Mesendoderm (in vitro differentiated cells): Measurements from ENCODE around the gene ZFYVE27.

Source experiments
- DNase-seq: peaks from one replicate; pipeline ENCODE4 v3.0.0; 2013
- H2AK5ac ChIP-seq: 2 replicates; pipeline ENCODE4 v1.6.1; 2013; ENCODE audit warnings: low read length, inconsistent platforms
- H2BK120ac ChIP-seq: 2 replicates; pipeline ENCODE4 v1.6.1; 2013; ENCODE audit warnings: low read depth, mild to moderate bottlenecking, low read length, moderate library complexity, mixed read lengths
- H2BK15ac ChIP-seq: replicated peaks from 2 replicates; pipeline ENCODE4 v1.6.1; 2013; ENCODE audit warnings: low read depth, mild to moderate bottlenecking, moderate library complexity
- H2BK5ac ChIP-seq: 2 replicates; pipeline ENCODE4 v1.6.1; 2013; ENCODE audit warnings: low read length, inconsistent platforms
- H3K18ac ChIP-seq: 2 replicates; pipeline ENCODE4 v1.6.1; 2013; ENCODE audit warnings: mild to moderate bottlenecking, low read length, mixed read lengths
- H3K23ac ChIP-seq: one replicate; pipeline ENCODE4 v1.6.1; 2013; ENCODE audit warnings: low read length
- H3K27ac ChIP-seq: 2 replicates; pipeline ENCODE4 v1.5.1; 2013; ENCODE audit warnings: low read depth, mild to moderate bottlenecking, inconsistent platforms, low read length, moderate library complexity
- H3K27me3 ChIP-seq: 2 replicates; pipeline ENCODE4 v1.6.1; 2013; ENCODE audit warnings: low read length, control low read depth, mild to moderate bottlenecking, inconsistent platforms; ENCODE audit not compliant: insufficient read depth, poor library complexity
- H3K36me3 ChIP-seq: 2 replicates; pipeline ENCODE4 v1.6.1; 2013; ENCODE audit warnings: low read length, inconsistent platforms; ENCODE audit not compliant: control insufficient read depth, insufficient read depth
- H3K4ac ChIP-seq: one replicate; pipeline ENCODE4 v1.6.1; 2013; ENCODE audit warnings: low read depth, mild to moderate bottlenecking, low read length, moderate library complexity
- H3K4me1 ChIP-seq: 2 replicates; pipeline ENCODE4 v1.6.1; 2013; ENCODE audit warnings: low read depth, low read length, inconsistent platforms; ENCODE audit not compliant: control insufficient read depth
- H3K4me2 ChIP-seq: 2 replicates; pipeline ENCODE4 v1.6.1; 2013; ENCODE audit warnings: low read length
- H3K4me3 ChIP-seq: 2 replicates; pipeline ENCODE4 v1.5.1; 2013; ENCODE audit warnings: mild to moderate bottlenecking, low read length
- H3K56ac ChIP-seq: one replicate; pipeline ENCODE4 v1.6.1; 2013; ENCODE audit warnings: low read length
- H3K79me1 ChIP-seq: 2 replicates; pipeline ENCODE4 v1.6.1; 2013; ENCODE audit warnings: low read length, inconsistent platforms
- H3K79me2 ChIP-seq: 2 replicates; pipeline ENCODE4 v1.6.1; 2013; ENCODE audit warnings: mild to moderate bottlenecking, low read length; ENCODE audit not compliant: control insufficient read depth, insufficient read depth
- H3K9ac ChIP-seq: 2 replicates; pipeline ENCODE4 v1.6.1; 2013; ENCODE audit warnings: low read length, inconsistent platforms
- H4K5ac ChIP-seq: one replicate; pipeline ENCODE4 v1.6.1; 2013; ENCODE audit warnings: low read length
- H4K8ac ChIP-seq: one replicate; pipeline ENCODE4 v1.6.1; 2013; ENCODE audit warnings: low read depth, mild to moderate bottlenecking, control low read depth, low read length, moderate library complexity
- WGBS: extraction: QIAGEN DNeasy Blood & Tissue Kit; methylation state at CpG from one replicate; pipeline ENCODE4 v1.1.7; 2013; ENCODE audit warnings: low lambda C conversion rate, missing lambda C conversion rate; ENCODE audit not compliant: insufficient coverage; ENCODE audit errors: extremely low coverage; 5-methylcytosine and 5-hydroxymethylcytosine counted together

ZFYVE27 gene

DNA sequence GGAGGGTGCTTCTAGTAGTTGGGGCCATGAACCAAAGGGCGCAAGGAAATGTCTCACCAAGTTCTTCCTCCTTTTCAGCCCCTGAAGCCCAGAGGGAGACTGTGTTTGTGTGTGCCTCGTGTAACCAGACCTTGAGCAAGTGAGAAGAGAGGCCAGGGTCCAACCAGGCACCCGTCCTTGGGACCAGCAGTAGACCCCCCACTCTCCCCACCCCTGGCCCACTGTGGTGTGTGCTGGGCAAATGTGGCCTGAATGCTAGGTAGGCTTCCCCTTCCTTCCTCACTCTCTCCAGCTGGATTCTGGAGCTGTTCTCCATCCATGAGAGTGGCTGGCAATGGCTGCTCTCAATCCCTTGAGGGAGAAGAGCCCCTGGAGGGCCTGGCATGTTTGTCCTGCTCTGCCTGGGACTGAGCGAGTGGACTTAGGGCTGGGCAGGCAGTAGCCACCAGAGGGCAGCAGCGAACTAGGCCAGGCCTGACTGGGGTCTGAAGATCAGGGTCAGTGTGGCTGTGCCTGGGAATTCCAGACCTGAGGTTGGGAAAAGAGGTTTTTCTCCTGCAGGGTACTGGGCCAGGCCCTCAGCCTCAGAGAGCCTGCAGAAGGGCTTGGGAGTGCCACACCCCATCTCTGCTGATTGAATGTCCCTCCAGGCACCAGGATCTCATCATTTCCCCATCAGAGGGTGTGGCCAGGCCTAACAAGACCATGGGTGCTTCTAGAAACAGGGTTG is 22.4 kb downstream of the ZFYVE27 start:
- Histone ChIP-seq H3K18ac (no peak overlapping the region), H2BK15ac (no peak overlapping the region), H3K9ac (no peak overlapping the region), H3K56ac (no peak overlapping the region), H3K4ac (no peak overlapping the region), H3K27ac (no peak overlapping the region), H3K4me3 (no peak overlapping the region), H4K8ac (no peak overlapping the region), H4K5ac (no peak overlapping the region), H3K79me1 (no peaks in the 10 kb centered on the region), H2BK5ac (no peak overlapping the region), H2AK5ac (no peak overlapping the region), H3K79me2 (no peaks in the 10 kb centered on the region), H3K4me1 (no peaks in the 10 kb centered on the region), H3K36me3 (peaks cover 17% of the 10 kb centered on the region), H2BK120ac (no peak overlapping the region), H3K23ac (no peak overlapping the region), H3K4me2 (no peak overlapping the region), H3K27me3 (no peaks in the 10 kb centered on the region)
- WGBS = no CpG with 5 or more reads among the region's 5 CpGs
- DNase-seq = peak; percentile 88

DNA sequence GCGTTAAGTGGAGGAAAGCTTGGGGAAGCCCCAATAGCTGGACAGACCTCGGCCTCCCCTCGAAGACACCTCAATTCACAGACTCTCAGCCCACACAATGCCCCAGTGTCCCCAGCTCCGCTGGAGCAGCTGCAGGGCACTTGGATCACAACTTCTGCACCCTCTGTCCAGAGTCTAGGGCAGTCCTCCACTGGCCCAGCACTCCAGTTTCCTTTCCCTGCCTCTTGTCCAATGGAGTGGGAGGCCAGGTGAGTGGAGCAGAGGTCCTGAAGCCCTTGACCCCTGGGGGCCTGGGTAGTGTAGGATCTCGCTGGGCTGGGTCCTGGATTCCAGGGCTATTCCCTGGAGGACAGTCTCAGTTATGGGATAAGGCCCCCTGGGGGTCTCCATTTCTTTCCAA is 23.0 kb downstream of the ZFYVE27 start:
- Histone ChIP-seq H3K9ac (no peak overlapping the region), H3K23ac (no peak overlapping the region), H3K4me3 (no peak overlapping the region), H4K5ac (no peak overlapping the region), H3K79me2 (no peaks in the 10 kb centered on the region), H4K8ac (no peak overlapping the region), H3K36me3 (peaks cover 12% of the 10 kb centered on the region), H3K4me2 (no peak overlapping the region), H3K27ac (no peak overlapping the region), H3K4me1 (no peaks in the 10 kb centered on the region), H3K18ac (no peak overlapping the region), H2BK120ac (no peak overlapping the region), H2BK15ac (no peak overlapping the region), H2AK5ac (no peak overlapping the region), H3K56ac (no peak overlapping the region), H3K27me3 (no peaks in the 10 kb centered on the region), H2BK5ac (no peak overlapping the region), H3K4ac (no peak overlapping the region), H3K79me1 (no peaks in the 10 kb centered on the region)
- DNase-seq = no peak
- WGBS = no CpG with 5 or more reads among the region's 5 CpGs

DNA sequence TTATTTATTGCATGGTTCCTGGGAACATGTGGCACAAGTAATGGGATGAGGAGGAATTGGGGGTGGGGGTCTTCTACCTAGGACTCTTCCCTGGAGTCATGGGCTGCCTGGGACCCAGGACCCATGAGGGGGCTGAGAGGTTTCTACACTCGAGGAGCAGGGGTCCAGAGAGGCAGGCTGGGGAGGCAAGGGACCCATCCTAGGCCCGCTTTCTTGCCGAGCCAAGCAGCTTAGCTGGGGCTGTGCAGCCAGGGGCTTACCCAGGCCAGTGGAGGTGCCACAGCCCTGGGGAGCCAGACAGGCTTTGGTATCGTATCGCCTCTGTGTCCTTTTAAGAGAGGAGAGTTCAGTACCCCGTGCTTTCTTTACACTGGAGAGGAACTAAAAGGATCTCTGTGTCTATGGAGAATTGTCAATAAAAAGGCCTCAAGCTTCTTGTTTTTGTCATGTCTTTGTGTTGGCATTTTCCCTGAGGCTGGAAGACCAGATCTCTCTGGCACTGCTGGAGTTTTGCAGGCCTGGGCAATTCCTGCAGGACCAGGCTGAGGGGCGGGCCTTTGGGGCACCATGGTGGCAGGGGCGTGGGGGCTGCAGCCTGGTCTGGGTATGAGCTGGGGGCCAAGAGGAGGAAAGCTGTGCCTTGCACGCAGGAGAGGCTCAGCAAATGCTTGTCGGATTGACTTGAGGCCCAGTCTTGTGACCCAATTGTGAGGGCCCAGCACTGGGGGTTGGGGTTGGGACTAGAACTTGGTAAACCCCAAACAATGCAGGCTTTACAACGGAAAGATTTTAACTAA is 23.7 kb downstream of the ZFYVE27 start:
- no peak overlapping the region for H2BK120ac ChIP-seq
- H2BK15ac ChIP-seq = no peak overlapping the region
- no peak overlapping the region for H3K4me2 ChIP-seq
- no peaks in the 10 kb centered on the region for H3K4me1 ChIP-seq
- no peak overlapping the region for H4K8ac ChIP-seq
- no peak overlapping the region for H3K27ac ChIP-seq
- H4K5ac ChIP-seq = no peak overlapping the region
- H3K36me3 ChIP-seq = peaks cover 12% of the 10 kb centered on the region
- no peaks in the 10 kb centered on the region for H3K27me3 ChIP-seq
- no peak overlapping the region for H3K56ac ChIP-seq
- no peak for DNase-seq
- H3K79me2 ChIP-seq = no peaks in the 10 kb centered on the region
- no peak overlapping the region for H3K9ac ChIP-seq
- no peak overlapping the region for H3K23ac ChIP-seq
- H3K18ac ChIP-seq = no peak overlapping the region
- no peak overlapping the region for H3K4ac ChIP-seq
- no CpG with 5 or more reads among the region's 11 CpGs for WGBS
- H3K79me1 ChIP-seq = no peaks in the 10 kb centered on the region
- no peak overlapping the region for H3K4me3 ChIP-seq
- no peak overlapping the region for H2BK5ac ChIP-seq
- no peak overlapping the region for H2AK5ac ChIP-seq

DNA sequence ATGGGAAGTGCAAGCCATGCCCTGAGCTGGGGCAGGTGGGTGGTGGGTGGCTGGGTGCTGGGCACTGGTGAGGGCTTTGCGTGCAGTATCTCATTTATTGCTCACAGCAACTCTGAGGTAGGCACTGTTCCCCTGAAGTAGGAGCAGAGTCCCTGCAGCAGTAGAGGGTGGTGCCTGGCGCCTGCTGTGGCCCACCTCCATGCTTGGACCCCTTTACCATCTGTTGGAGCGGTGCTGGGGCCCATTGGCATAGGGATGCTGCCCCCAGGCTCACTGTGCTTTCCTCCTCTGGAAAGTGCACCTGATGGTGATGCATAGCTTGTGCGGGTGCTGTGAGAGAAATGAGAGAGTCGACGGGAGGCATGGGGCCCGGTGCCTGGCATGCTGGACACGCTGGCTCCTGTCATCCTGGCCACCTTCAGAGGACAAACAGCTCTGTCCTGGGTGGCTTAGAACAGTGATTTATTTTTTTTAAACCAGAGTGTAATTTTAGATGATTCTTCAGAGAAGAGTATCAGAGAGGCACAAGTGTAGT is 24.5 kb downstream of the ZFYVE27 start:
- Histone ChIP-seq H3K4me1 (no peaks in the 10 kb centered on the region), H3K36me3 (peaks cover 8% of the 10 kb centered on the region), H3K18ac (no peak overlapping the region), H2BK5ac (no peak overlapping the region), H4K5ac (no peak overlapping the region), H3K79me1 (no peaks in the 10 kb centered on the region), H2BK15ac (no peak overlapping the region), H3K4me3 (no peak overlapping the region), H3K23ac (no peak overlapping the region), H3K4ac (no peak overlapping the region), H3K9ac (no peak overlapping the region), H2AK5ac (no peak overlapping the region), H2BK120ac (no peak overlapping the region), H3K56ac (no peak overlapping the region), H3K27me3 (no peaks in the 10 kb centered on the region), H3K27ac (no peak overlapping the region), H3K4me2 (no peak overlapping the region), H4K8ac (no peak overlapping the region), H3K79me2 (no peaks in the 10 kb centered on the region)
- DNase-seq = no peak
- WGBS = no CpG with 5 or more reads among the region's 8 CpGs

DNA sequence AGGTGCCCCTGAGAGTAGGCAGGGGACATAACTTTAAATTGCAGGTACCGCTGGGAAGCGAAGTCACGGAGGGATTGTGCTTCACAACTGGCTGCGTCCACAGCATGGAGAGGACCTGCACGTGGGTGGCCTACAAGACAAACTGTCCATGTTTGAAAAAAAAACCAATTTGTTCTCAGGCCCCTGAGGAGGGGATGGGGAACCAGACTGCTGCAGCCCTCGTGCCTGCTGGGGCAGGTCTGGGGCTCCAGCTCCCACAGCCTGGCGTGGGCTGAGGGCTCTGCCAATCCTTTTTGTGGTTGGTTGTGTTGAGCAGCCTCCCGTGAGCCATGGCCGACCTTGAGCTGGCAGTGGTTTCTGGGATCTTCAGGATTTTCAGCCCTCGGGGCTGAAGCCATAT is 25.1 kb downstream of the ZFYVE27 start:
- no CpG with 5 or more reads among the region's 10 CpGs for WGBS

More for the DNA sequence above, 25.1 kb downstream of the ZFYVE27 start:
- DNase-seq = no peak
- Histone ChIP-seq H3K4me3 (no peak overlapping the region), H4K8ac (no peak overlapping the region), H3K18ac (no peak overlapping the region), H3K4me1 (no peaks in the 10 kb centered on the region), H3K56ac (no peak overlapping the region), H3K4me2 (no peak overlapping the region), H2BK15ac (no peak overlapping the region), H3K79me2 (no peaks in the 10 kb centered on the region), H2BK120ac (no peak overlapping the region), H2BK5ac (no peak overlapping the region), H3K27me3 (no peaks in the 10 kb centered on the region), H2AK5ac (no peak overlapping the region), H4K5ac (no peak overlapping the region), H3K9ac (no peak overlapping the region), H3K23ac (no peak overlapping the region), H3K4ac (no peak overlapping the region), H3K27ac (no peak overlapping the region), H3K36me3 (peaks cover 3% of the 10 kb centered on the region), H3K79me1 (no peaks in the 10 kb centered on the region)
